ENCODE measurements around the gene SMIM36. TPM values are rescaled to one million over a fixed set of nuclear protein-coding genes. Genes with fewer than 3 reads are reported as not detected.
"Not testable (repeated sequence)": the region's sequence is repeated elsewhere in the genome, so short reads cannot be mapped to it uniquely, and the experiment has no call there.

The SMIM36 gene
- total RNA-seq, 2 donors from 2014 or later: not detected

DNA sequence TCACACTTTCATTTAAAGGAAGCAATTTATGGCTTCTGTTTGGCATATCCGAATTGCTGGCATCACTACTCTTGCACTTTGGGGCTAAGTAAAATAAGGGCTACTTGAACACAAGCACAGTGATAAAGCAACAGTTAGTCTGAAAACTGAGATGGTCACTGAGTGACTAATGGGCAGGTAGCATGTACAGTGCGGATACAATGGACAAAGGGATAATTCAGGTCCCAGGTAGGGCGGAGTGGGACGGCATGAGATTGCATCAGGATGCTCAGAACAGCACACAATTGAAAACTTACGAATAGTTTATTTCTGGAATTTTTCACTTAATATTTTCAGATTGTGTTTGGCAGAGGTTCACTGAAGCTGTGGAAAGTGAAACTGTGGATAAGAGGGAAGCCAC is 9.2 kb upstream of the SMIM36 start:
- DNase-seq (ENCODE audit: low spot score): no peak
- no peak overlapping the region for H3K27ac ChIP-seq
- H3K27me3 ChIP-seq: no peaks in the 10 kb centered on the region

DNA sequence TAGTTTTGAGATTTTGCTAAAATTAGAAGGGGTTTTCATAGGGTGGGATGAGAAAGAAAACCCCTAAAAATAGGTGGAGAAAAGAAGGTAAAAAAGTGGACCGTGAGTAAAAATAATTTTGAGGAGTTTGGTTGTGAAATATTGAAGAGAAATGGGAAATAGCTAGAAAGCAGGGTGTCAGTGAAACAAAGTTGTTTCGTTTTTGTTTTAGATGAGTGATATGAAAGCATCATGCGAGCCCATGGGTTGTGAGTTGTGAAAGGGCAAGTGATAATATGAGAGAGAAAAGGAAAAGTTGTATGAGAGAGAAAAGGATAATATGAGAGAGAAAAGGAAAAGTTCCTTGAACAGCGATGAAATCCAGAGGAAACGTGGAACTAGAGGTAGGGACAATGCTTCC is 7.3 kb upstream of the SMIM36 start:
- Histone ChIP-seq H3K27me3 (no peaks in the 10 kb centered on the region), H3K36me3 (no peaks in the 10 kb centered on the region), H3K9me3 (no peaks in the 10 kb centered on the region), H3K27ac (no peak overlapping the region), H3K4me1 (no peaks in the 10 kb centered on the region), H3K4me3 (no peak overlapping the region)
- TF ChIP-seq, protein P1, sequence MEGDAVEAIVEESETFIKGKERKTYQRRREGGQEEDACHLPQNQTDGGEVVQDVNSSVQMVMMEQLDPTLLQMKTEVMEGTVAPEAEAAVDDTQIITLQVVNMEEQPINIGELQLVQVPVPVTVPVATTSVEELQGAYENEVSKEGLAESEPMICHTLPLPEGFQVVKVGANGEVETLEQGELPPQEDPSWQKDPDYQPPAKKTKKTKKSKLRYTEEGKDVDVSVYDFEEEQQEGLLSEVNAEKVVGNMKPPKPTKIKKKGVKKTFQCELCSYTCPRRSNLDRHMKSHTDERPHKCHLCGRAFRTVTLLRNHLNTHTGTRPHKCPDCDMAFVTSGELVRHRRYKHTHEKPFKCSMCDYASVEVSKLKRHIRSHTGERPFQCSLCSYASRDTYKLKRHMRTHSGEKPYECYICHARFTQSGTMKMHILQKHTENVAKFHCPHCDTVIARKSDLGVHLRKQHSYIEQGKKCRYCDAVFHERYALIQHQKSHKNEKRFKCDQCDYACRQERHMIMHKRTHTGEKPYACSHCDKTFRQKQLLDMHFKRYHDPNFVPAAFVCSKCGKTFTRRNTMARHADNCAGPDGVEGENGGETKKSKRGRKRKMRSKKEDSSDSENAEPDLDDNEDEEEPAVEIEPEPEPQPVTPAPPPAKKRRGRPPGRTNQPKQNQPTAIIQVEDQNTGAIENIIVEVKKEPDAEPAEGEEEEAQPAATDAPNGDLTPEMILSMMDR (IDR thresholded peaks at IDR 0.05): no peak
- DNase-seq (ENCODE audit: low spot score): no peak

More for the DNA sequence above, 9.2 kb upstream of the SMIM36 start:
- TF ChIP-seq, protein P1 (IDR thresholded peaks at IDR 0.05): no peak
- Histone ChIP-seq H3K36me3 (no peaks in the 10 kb centered on the region), H3K9me3 (no peaks in the 10 kb centered on the region), H3K4me3 (no peak overlapping the region), H3K4me1 (no peaks in the 10 kb centered on the region)

DNA sequence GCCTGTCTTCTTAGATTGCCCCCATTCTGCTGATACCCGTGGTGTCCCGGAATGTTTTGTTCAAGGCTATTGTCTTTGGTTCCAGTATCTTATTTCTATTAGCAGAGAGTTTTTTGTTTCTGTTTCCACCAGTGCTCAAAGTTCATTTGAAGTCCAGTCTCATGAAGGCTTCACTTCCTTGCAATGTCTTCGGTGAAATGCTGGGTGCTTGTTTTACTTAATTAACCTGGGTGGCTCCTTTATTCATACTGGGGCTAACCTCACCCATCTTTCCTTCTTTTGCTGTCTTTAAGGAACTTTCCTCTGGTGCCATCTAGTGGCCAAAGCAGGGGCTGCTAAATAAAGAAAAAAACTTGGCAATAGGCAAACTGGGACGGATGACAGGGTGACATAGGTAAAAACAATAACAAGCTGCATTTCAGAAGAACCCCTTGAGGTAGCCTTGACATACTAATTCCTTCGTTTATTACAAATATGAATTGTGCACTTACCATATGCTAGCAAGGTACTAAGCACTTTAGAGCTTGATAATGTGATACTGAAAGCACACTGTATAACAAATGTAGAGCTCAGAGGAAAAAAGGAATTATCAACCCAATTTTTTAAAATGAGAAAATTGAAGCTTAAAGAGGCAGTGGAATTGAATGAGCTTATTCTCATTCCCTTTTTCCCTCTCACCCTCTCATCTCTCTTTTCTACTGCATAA is 2.8 kb upstream of the SMIM36 start:
- no peaks in the 10 kb centered on the region for H3K27me3 ChIP-seq
- H3K4me3 ChIP-seq: no peak overlapping the region
- TF ChIP-seq, protein P1 (IDR thresholded peaks at IDR 0.05): peak; percentile 92 to 94
- DNase-seq (ENCODE audit: low spot score): peak; percentile 87
- H3K4me1 ChIP-seq: no peaks in the 10 kb centered on the region
- H3K27ac ChIP-seq: no peak overlapping the region
- no peaks in the 10 kb centered on the region for H3K36me3 ChIP-seq
- H3K9me3 ChIP-seq: no peaks in the 10 kb centered on the region

DNA sequence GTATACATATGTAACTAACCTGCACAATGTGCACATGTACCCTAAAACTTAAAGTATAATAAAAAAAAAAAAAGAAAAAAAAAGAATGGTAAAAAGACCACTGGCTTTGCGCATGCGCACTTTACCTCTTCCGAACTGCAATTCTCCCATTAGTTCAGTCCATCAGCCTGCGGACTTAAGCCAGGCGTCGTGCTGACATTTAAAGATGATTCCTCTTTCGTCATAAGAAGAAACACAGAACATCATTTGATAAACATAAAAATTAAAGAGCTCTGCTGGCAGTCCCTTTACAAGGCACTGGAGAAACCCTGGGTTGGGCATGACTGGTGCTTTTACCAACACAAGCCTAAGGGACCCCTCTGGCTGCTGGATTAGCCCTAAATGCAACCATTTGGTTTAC is 3.6 kb downstream of the SMIM36 start:
- not testable (repeated sequence) for H3K4me3 ChIP-seq; DNase-seq (ENCODE audit: low spot score); H3K27me3 ChIP-seq; H3K4me1 ChIP-seq; H3K36me3 ChIP-seq; H3K9me3 ChIP-seq; H3K27ac ChIP-seq

DNA sequence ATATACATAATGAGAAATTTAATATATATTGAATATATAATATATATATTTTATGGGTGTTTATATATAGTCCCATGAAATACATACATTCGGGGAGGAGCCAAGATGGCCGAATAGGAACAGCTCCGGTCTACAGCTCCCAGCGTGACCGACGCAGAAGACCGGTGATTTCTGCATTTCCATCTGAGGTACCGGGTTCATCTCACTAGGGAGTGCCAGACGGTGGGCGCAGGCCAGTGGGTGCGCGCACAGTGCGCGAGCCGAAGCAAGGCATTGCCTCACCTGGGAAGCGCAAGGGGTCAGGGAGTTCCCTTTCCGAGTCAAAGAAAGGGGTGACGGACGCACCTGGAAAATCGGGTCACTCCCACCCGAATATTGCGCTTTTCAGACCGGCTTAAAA is 9.6 kb downstream of the SMIM36 start:
- not testable (repeated sequence) for H3K27me3 ChIP-seq; H3K9me3 ChIP-seq; H3K27ac ChIP-seq; H3K4me3 ChIP-seq; DNase-seq (ENCODE audit: low spot score); H3K4me1 ChIP-seq; H3K36me3 ChIP-seq

DNA sequence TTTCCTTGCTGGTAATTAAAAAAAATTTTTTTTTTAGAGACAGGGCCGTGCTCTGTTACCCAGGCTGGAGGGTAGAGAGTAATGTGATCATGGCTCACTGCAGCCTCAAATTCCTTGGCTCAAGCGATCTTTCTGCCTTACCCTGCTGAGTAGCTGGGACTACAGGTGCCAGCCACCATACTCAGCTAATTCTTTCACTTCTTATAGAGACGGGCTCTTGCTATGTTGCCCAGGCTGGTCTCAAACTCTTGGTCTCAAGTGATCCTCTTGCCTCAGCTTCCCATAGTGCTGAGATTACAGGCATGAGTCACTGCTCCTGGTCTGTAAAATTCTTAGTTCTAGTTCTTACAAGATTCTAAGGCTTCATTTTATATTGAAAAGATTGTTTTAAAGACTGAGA is 11.1 kb downstream of the SMIM36 start:
- Histone ChIP-seq H3K36me3 (no peaks in the 10 kb centered on the region), H3K27ac (no peak overlapping the region), H3K9me3 (no peaks in the 10 kb centered on the region), H3K4me1 (peaks cover 0 to 9% of the 10 kb centered on the region in 2 donors), H3K27me3 (no peaks in the 10 kb centered on the region), H3K4me3 (no peak overlapping the region)
- DNase-seq (ENCODE audit: low spot score): no peak
- TF ChIP-seq, protein P1 (IDR thresholded peaks at IDR 0.05): no peak
